ENCODE measurements around the gene HSPA12B.

Gene HSPA12B

GRCh38 chr20:3749689-3750531 is 17.4 kb downstream of the HSPA12B start:
- DNase-seq = peak in 2 of 5 experiments; percentile 20 to 43

- no peak for DNase-seq
These were observed 18.8 kb downstream of the HSPA12B start for GRCh38 chr20:3751305-3751674.

GRCh38 chr20:3751675-3752385 is 19.3 kb downstream of the HSPA12B start:
- peak; percentile 23 to 73 (median 48) for DNase-seq

GRCh38 chr20:3752386-3752759 is 19.9 kb downstream of the HSPA12B start:
- DNase-seq = no peak

GRCh38 chr20:3753098-3753497 is 20.6 kb downstream of the HSPA12B start:
- peak in 3 of 5 experiments; percentile 39 to 76 (median 44) for DNase-seq

- DNase-seq = no peak
These were observed 21.2 kb downstream of the HSPA12B start for GRCh38 chr20:3753501-3754275.

GRCh38 chr20:3754276-3754630 is 21.8 kb downstream of the HSPA12B start:
- no peak for DNase-seq

- no peak for DNase-seq
These were observed 22.8 kb downstream of the HSPA12B start for GRCh38 chr20:3755269-3755668.

- DNase-seq = no peak
These were observed 23.5 kb downstream of the HSPA12B start for GRCh38 chr20:3755814-3756480.

GRCh38 chr20:3757268-3757667 is 24.8 kb downstream of the HSPA12B start:
- no peak for DNase-seq

- no peak for DNase-seq
These were observed 26.1 kb downstream of the HSPA12B start for GRCh38 chr20:3758566-3758965.

- DNase-seq = no peak
These were observed 26.9 kb downstream of the HSPA12B start for GRCh38 chr20:3759316-3759823.

- no peak for DNase-seq
These were observed 27.4 kb downstream of the HSPA12B start for GRCh38 chr20:3759884-3760283.

GRCh38 chr20:3760655-3761348 is 28.3 kb downstream of the HSPA12B start:
- no peak for DNase-seq

GRCh38 chr20:3763671-3764601 is 31.5 kb downstream of the HSPA12B start:
- no peak for DNase-seq

- DNase-seq = no peak
These were observed 32.2 kb downstream of the HSPA12B start for GRCh38 chr20:3764659-3765058.

- DNase-seq = no peak
These were observed 32.8 kb downstream of the HSPA12B start for GRCh38 chr20:3765171-3765882.

- no peak for DNase-seq
These were observed 34.1 kb downstream of the HSPA12B start for GRCh38 chr20:3766422-3767109.

- DNase-seq = no peak
These were observed 34.6 kb downstream of the HSPA12B start for GRCh38 chr20:3767110-3767426.
